PC-3 (cell line): ENCODE results near the gene SNAI3. TPM values are rescaled to one million over a fixed set of nuclear protein-coding genes. Genes with fewer than 3 reads are reported as not detected.

Source experiments
- ATAC-seq: fragments of 200-7000 bp; cut with Tn5 transposase; 2 replicates; pipeline ENCODE4 v1.9.1; 2020; ENCODE audit warnings: mild to moderate bottlenecking, moderate library complexity
- BruUV-seq: library from RNA; stranded (reverse); fragments of 400-500 nt; replicated peaks from 2 replicates; lab custom pipeline; 2021; lab: Mats Ljungman, UMichigan
- CTCF ChIA-PET: fragments of 300-600 bp; sonication (Branson Sonifier 250); formaldehyde crosslinking; loops from one replicate; lab custom pipeline; 2022; ENCODE audit warnings: antibody characterized with exemption; lab: Charles Lee
- POLR2A ChIA-PET: fragments of 300-600 bp; sonication (Branson Sonifier 250); formaldehyde crosslinking; loops from one replicate; lab custom pipeline; 2022; ENCODE audit warnings: antibody characterized with exemption; ENCODE audit not compliant: unreplicated experiment; lab: Charles Lee
- DNase-seq: peaks from one replicate; pipeline ENCODE4 v3.0.0-alpha.2; 2015
- H2AFZ ChIP-seq: fragments of 300-600 bp; sonication (generic); 2 replicates; pipeline ENCODE4 v1.6.0; 2016; ENCODE audit warnings: antibody characterized with exemption, low read length
- H3F3A ChIP-seq: fragments of 300-600 bp; sonication (generic); one replicate; pipeline ENCODE4 v1.6.0; 2017; ENCODE audit warnings: antibody characterized with exemption, low read length, control low read depth, mild to moderate bottlenecking; ENCODE audit not compliant: unreplicated experiment
- H3K27ac ChIP-seq: fragments of 300-600 bp; sonication (generic); 2 replicates; pipeline ENCODE4 v1.5.1; 2016; ENCODE audit warnings: mild to moderate bottlenecking, low read length
- H3K27me3 ChIP-seq: fragments of 300-600 bp; sonication (generic); 2 replicates; pipeline ENCODE4 v1.6.1; 2016; ENCODE audit warnings: low read length, mixed read lengths
- H3K36me3 ChIP-seq: fragments of 300-600 bp; sonication (generic); 2 replicates; pipeline ENCODE4 v1.6.1; 2016; ENCODE audit warnings: low read depth, mixed run types, low read length, mixed read lengths
- H3K4me1 ChIP-seq: fragments of 300-600 bp; sonication (generic); 2 replicates; pipeline ENCODE4 v1.5.1; 2016; ENCODE audit warnings: low read length; ENCODE audit not compliant: insufficient read depth
- H3K4me2 ChIP-seq: fragments of 300-600 bp; sonication (generic); 2 replicates; pipeline ENCODE4 v1.6.0; 2016; ENCODE audit warnings: low read length
- H3K4me3 ChIP-seq: fragments of 300-600 bp; sonication (generic); 2 replicates; pipeline ENCODE4 v1.5.1; 2016; ENCODE audit warnings: mild to moderate bottlenecking, low read length, mixed read lengths
- H3K79me2 ChIP-seq: fragments of 300-600 bp; sonication (generic); 2 replicates; pipeline ENCODE4 v1.6.1; 2017; ENCODE audit warnings: low read length, mixed read lengths
- H3K9ac ChIP-seq: fragments of 300-600 bp; sonication (generic); 2 replicates; pipeline ENCODE4 v1.6.0; 2016; ENCODE audit warnings: mild to moderate bottlenecking, low read length
- H3K9me2 ChIP-seq: fragments of 300-600 bp; sonication (generic); replicated peaks from 2 replicates; pipeline ENCODE4 v1.6.1; 2016; ENCODE audit warnings: mixed run types, low read length, mixed read lengths
- H3K9me3 ChIP-seq: fragments of 300-600 bp; sonication (generic); 2 replicates; pipeline ENCODE4 v1.6.1; 2016; ENCODE audit warnings: low read length, mixed read lengths
- H4K20me1 ChIP-seq: fragments of 300-600 bp; sonication (generic); 2 replicates; pipeline ENCODE4 v1.6.1; 2016; ENCODE audit warnings: low read length, mixed read lengths
- CTCF ChIP-seq: fragments of 300-600 bp; sonication (generic); conservative IDR thresholded peaks from 2 replicates; pipeline ENCODE4 v1.5.1; 2017; ENCODE audit warnings: antibody characterized with exemption, low read depth, mild to moderate bottlenecking, low read length
- EZH2 ChIP-seq: fragments of 300-600 bp; sonication (generic); IDR thresholded peaks from one replicate; pipeline ENCODE4 v1.6.1; 2017; ENCODE audit warnings: antibody characterized with exemption, mild to moderate bottlenecking, low read length; ENCODE audit not compliant: unreplicated experiment
- EZH2phosphoT487 ChIP-seq: fragments of 300-600 bp; sonication (generic); IDR thresholded peaks from 2 replicates; pipeline ENCODE4 v1.6.1; 2018; ENCODE audit warnings: mild to moderate bottlenecking, antibody characterized with exemption, low read length, borderline replicate concordance
- intact Hi-C: fragments of 100-400 bp; cut with micrococcal nuclease; formaldehyde crosslinking; loops from 2 replicates; pipeline ENCODE4 v1.9.0; 2023
- total RNA-seq: library from RNA; depleted of rRNA; stranded (reverse); fragments of >200 nt; gene quantifications from 2 replicates; pipeline ENCODE4 v1.2.3, GENCODE V29; 2014

SNAI3 gene
- total RNA-seq, 1 experiment from 2014 or later = 0.22 TPM

- H3K27me3 ChIP-seq = no peaks in the 10 kb centered on the region
- no peaks in the 10 kb centered on the region for H3F3A ChIP-seq
- H3K4me3 ChIP-seq = no peak overlapping the region
- no peak overlapping the region for H3K9ac ChIP-seq
- H4K20me1 ChIP-seq = no peaks in the 10 kb centered on the region
- no peak overlapping the region for H3K4me2 ChIP-seq
- no peak for TF ChIP-seq EZH2
- TF ChIP-seq EZH2phosphoT487 = no peak
- TF ChIP-seq CTCF = no peak
- ChIA-PET CTCF (no interaction called here), POLR2A (no interaction called here)
- H3K36me3 ChIP-seq = no peaks in the 10 kb centered on the region
- H3K9me3 ChIP-seq = no peaks in the 10 kb centered on the region
- no peaks in the 10 kb centered on the region for H3K9me2 ChIP-seq
- no peaks in the 10 kb centered on the region for H3K79me2 ChIP-seq
- H2AFZ ChIP-seq = no peak overlapping the region
- no peak for DNase-seq
- intact Hi-C loops = no loop called here
- no peaks in the 10 kb centered on the region for H3K4me1 ChIP-seq
- no peak for ATAC-seq
- no TSS peak for BruUV-seq
- H3K27ac ChIP-seq = no peak overlapping the region
Observed at GRCh38 chr16:88691924-88692560, 5.7 kb upstream of the SNAI3 start.

GRCh38 chr16:88691129-88691813 is 5.0 kb upstream of the SNAI3 start:
- Histone ChIP-seq H3K4me2 (no peak overlapping the region), H4K20me1 (no peaks in the 10 kb centered on the region), H3K27ac (no peak overlapping the region), H3K4me1 (0 out of 2 replicates have a peak, but pooled peaks cover 3% of the 10 kb centered on the region), H3F3A (no peaks in the 10 kb centered on the region), H3K36me3 (no peaks in the 10 kb centered on the region), H3K79me2 (no peaks in the 10 kb centered on the region), H3K9me3 (no peaks in the 10 kb centered on the region), H3K9me2 (no peaks in the 10 kb centered on the region), H3K9ac (no peak overlapping the region), H3K27me3 (no peaks in the 10 kb centered on the region), H2AFZ (no peak overlapping the region), H3K4me3 (no peak overlapping the region)
- no TSS peak for BruUV-seq
- no peak for DNase-seq
- intact Hi-C loops = no loop called here
- ATAC-seq = no peak
- no peak for TF ChIP-seq CTCF
- TF ChIP-seq EZH2 = no peak
- no peak for TF ChIP-seq EZH2phosphoT487
- ChIA-PET POLR2A (no interaction called here), CTCF (no interaction called here)

GRCh38 chr16:88690341-88691128 is 4.2 kb upstream of the SNAI3 start:
- no peak overlapping the region for H3K27ac ChIP-seq
- ChIA-PET POLR2A (no interaction called here), CTCF (no interaction called here)
- no peaks in the 10 kb centered on the region for H4K20me1 ChIP-seq
- intact Hi-C loops = no loop called here
- BruUV-seq = no TSS peak
- no peaks in the 10 kb centered on the region for H3K9me2 ChIP-seq
- DNase-seq (no peak), ATAC-seq (no peak)
- 0 out of 2 replicates have a peak, but pooled peaks cover 3% of the 10 kb centered on the region for H3K4me1 ChIP-seq
- H3K36me3 ChIP-seq = no peaks in the 10 kb centered on the region
- no peak overlapping the region for H2AFZ ChIP-seq
- H3K27me3 ChIP-seq = no peaks in the 10 kb centered on the region
- TF ChIP-seq EZH2 (no peak), CTCF (no peak), EZH2phosphoT487 (no peak)
- no peaks in the 10 kb centered on the region for H3K9me3 ChIP-seq
- H3K9ac ChIP-seq = no peak overlapping the region
- H3K4me3 ChIP-seq = no peak overlapping the region
- H3F3A ChIP-seq = no peaks in the 10 kb centered on the region
- H3K4me2 ChIP-seq = no peak overlapping the region
- no peaks in the 10 kb centered on the region for H3K79me2 ChIP-seq
